ENCODE data around the gene TEX22.

The TEX22 gene

GRCh38 chr14:105442125-105442524, 43.8 kb downstream of the TEX22 start:
- no peak for DNase-seq (ENCODE audit: low read depth)
- no peak overlapping the region for H3K4me3 ChIP-seq (ENCODE audit: low read depth, low read length)
- TF ChIP-seq CTCF (conservative IDR thresholded peaks at IDR 0.05; ENCODE audit: low read depth, low read length): no peak

- H3K4me3 ChIP-seq (ENCODE audit: low read depth, low read length): no peak overlapping the region
- TF ChIP-seq CTCF (conservative IDR thresholded peaks at IDR 0.05; ENCODE audit: low read depth, low read length): no peak
- DNase-seq (ENCODE audit: low read depth): no peak
Measured at GRCh38 chr14:105442834-105443233, 44.5 kb downstream of the TEX22 start.

GRCh38 chr14:105444859-105445258, 46.5 kb downstream of the TEX22 start:
- DNase-seq (ENCODE audit: low read depth): no peak
- no peak for TF ChIP-seq CTCF (conservative IDR thresholded peaks at IDR 0.05; ENCODE audit: low read depth, low read length)
- H3K4me3 ChIP-seq (ENCODE audit: low read depth, low read length): no peak overlapping the region

GRCh38 chr14:105445290-105445689, 47.0 kb downstream of the TEX22 start:
- no peak for TF ChIP-seq CTCF (conservative IDR thresholded peaks at IDR 0.05; ENCODE audit: low read depth, low read length)
- DNase-seq (ENCODE audit: low read depth): no peak

GRCh38 chr14:105445901-105446845, 47.8 kb downstream of the TEX22 start:
- no peak overlapping the region for H3K4me3 ChIP-seq (ENCODE audit: low read depth, low read length)
- no peak for TF ChIP-seq CTCF (conservative IDR thresholded peaks at IDR 0.05; ENCODE audit: low read depth, low read length)
- no peak for DNase-seq (ENCODE audit: low read depth)

More at GRCh38 chr14:105445290-105445689, 47.0 kb downstream of the TEX22 start:
- H3K4me3 ChIP-seq (ENCODE audit: low read depth, low read length): no peak overlapping the region

DNA sequence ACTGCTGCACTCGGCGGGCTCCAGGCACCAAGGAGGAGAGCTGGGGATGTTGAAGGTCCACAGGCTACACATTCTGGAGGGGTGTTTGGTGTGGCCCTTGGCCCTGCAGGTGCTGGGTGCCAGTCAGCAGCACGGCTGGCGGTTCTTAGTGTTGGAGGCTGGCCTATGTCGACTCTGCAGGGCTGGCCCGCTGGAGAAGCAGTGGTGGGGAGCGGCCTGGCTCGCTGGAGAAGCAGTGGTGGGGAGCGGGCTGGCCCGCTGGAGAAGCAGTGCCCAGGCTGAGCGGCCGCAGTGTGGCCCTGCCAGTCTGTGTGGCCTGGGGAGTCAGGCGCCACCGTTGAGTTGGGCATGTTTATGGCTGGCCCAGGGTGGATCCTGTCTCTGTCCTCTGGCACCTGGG, 48.6 kb downstream of the TEX22 start:
- TF ChIP-seq CTCF (conservative IDR thresholded peaks at IDR 0.05; ENCODE audit: low read depth, low read length): no peak
- DNase-seq (ENCODE audit: low read depth): no peak
- H3K4me3 ChIP-seq (ENCODE audit: low read depth, low read length): no peak overlapping the region

Measured in choroid plexus epithelial cell (primary cell).